Neural crest cell (in vitro differentiated cells): Measurements from ENCODE around the gene USP38. TPM values are rescaled to one million over a fixed set of nuclear protein-coding genes. Genes with fewer than 3 reads are reported as not detected.

ENCODE experiments used
- DNase-seq: peaks from one replicate; pipeline ENCODE4 v3.0.0; 2021; ENCODE audit warnings: low read depth, mixed read lengths, low spot score
- H3K27ac Mint-ChIP-seq: one replicate; pipeline ENCODE4 v1.8.0; 2021; ENCODE audit warnings: mild to moderate bottlenecking, mixed read lengths; ENCODE audit not compliant: unreplicated experiment
- H3K27me3 Mint-ChIP-seq: 2 replicates; pipeline ENCODE4 v1.8.0; 2021; ENCODE audit warnings: low read depth, mild to moderate bottlenecking, mixed read lengths
- H3K36me3 Mint-ChIP-seq: 2 replicates; pipeline ENCODE4 v1.8.0; 2021; ENCODE audit warnings: low read depth, mild to moderate bottlenecking, mixed read lengths
- H3K4me1 Mint-ChIP-seq: 2 replicates; pipeline ENCODE4 v1.8.0; 2021; ENCODE audit warnings: mixed read lengths
- H3K4me3 Mint-ChIP-seq: one replicate; pipeline ENCODE4 v1.8.0; 2021; ENCODE audit warnings: mild to moderate bottlenecking, mixed read lengths
- H3K9me3 Mint-ChIP-seq: 2 replicates; pipeline ENCODE4 v1.8.0; 2021; ENCODE audit warnings: mixed read lengths
- CTCF ChIP-seq: fragments of 200-600 bp; sonication (generic); conservative IDR thresholded peaks from 2 replicates; pipeline ENCODE4 v1.5.0; 2021; ENCODE audit warnings: antibody characterized with exemption, mild to moderate bottlenecking
- total RNA-seq: library from RNA; stranded (reverse); gene quantifications from 2 replicates; pipeline ENCODE4 v1.2.1, GENCODE V29; 2021

USP38 gene
- total RNA-seq, 1 donor from 2014 or later: 14.9 TPM

- Mint-ChIP-seq H3K9me3 (peaks cover 7% of the 10 kb centered on the region), H3K36me3 (peaks cover 9% of the 10 kb centered on the region), H3K27me3 (no peaks in the 10 kb centered on the region), H3K27ac (no peak overlapping the region), H3K4me3 (no peak overlapping the region), H3K4me1 (no peaks in the 10 kb centered on the region)
- no peak for TF ChIP-seq CTCF
- DNase-seq: no peak
These were observed 85.6 kb downstream of the USP38 start for GRCh38 chr4:143270256-143270838.

Other genes with a start within 250 kb of the USP38 start
- 27.2 and 29.2 TPM in 2 replicates for gene GAB1, start 152.0 kb downstream of the USP38 start, total RNA-seq